HEK293 (cell line): ENCODE results near the gene SPECC1L.

Experiments
- GLIS1 ChIP-seq: fragments of 450-650 bp; formaldehyde crosslinking; IDR thresholded peaks from 2 replicates; pipeline ENCODE4 v1.5.1; 2016; ENCODE audit warnings: missing biosample characterization, missing genetic modification characterization
- ZBTB1 ChIP-seq: fragments of 450-650 bp; formaldehyde crosslinking; IDR thresholded peaks from 2 replicates; pipeline ENCODE4 v1.5.1; 2016; ENCODE audit warnings: missing biosample characterization, missing genetic modification characterization
- ZNF138 ChIP-seq: fragments of 450-650 bp; formaldehyde crosslinking; IDR thresholded peaks from 2 replicates; pipeline ENCODE4 v1.5.1; 2016; ENCODE audit warnings: missing biosample characterization, missing genetic modification characterization, borderline replicate concordance
- ZNF394 ChIP-seq: fragments of 450-650 bp; formaldehyde crosslinking; IDR thresholded peaks from 2 replicates; pipeline ENCODE4 v1.5.1; 2016; ENCODE audit warnings: missing biosample characterization, missing genetic modification characterization, mild to moderate bottlenecking, moderate library complexity, borderline replicate concordance
- ZNF843 ChIP-seq: fragments of 450-650 bp; formaldehyde crosslinking; IDR thresholded peaks from 2 replicates; pipeline ENCODE4 v1.5.1; 2016; ENCODE audit warnings: missing biosample characterization, missing genetic modification characterization
- TF ChIP-seq, protein P1 (sequence below): fragments of 450-650 bp; formaldehyde crosslinking; IDR thresholded peaks from 2 replicates; pipeline ENCODE4 v1.5.1; 2016; ENCODE audit warnings: missing biosample characterization, missing genetic modification characterization
- TF ChIP-seq, protein P2 (sequence below): fragments of 450-650 bp; formaldehyde crosslinking; IDR thresholded peaks from 2 replicates; pipeline ENCODE4 v1.5.1; 2016; ENCODE audit warnings: missing biosample characterization, missing genetic modification characterization

DNA sequence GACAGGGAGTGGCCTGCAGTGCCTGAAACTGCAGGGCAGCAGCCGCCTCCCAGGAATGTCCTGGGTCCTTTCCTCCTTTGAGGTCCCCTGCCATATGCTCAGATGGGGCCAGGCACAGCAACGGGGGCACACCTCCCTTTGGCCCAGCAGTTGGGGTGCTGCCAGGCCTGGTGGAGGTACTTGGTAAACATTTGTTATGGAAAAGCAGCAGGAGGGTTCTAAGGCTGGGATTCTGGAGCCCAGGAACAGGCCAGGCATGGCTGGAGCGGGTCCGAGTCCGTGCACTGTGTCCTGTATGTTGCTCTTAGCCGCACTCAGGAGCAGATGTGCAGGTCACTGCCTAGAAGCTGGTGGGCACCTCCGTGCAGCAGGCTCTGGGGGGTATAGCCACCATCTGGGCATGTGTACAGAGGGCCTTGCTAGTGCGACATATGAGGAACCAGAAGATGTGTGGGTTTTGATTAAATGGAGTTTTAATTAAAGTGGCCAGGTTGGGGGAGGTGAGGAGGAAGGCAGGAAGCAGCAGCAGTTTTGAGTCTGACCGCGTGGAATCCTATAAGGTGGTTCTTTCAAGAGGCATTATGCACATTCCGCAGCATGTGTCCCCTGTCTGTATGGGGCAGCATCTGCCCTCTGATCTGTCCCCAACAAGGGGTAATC lies 158.2 kb downstream of the SPECC1L start:
- TF ChIP-seq, protein P1, sequence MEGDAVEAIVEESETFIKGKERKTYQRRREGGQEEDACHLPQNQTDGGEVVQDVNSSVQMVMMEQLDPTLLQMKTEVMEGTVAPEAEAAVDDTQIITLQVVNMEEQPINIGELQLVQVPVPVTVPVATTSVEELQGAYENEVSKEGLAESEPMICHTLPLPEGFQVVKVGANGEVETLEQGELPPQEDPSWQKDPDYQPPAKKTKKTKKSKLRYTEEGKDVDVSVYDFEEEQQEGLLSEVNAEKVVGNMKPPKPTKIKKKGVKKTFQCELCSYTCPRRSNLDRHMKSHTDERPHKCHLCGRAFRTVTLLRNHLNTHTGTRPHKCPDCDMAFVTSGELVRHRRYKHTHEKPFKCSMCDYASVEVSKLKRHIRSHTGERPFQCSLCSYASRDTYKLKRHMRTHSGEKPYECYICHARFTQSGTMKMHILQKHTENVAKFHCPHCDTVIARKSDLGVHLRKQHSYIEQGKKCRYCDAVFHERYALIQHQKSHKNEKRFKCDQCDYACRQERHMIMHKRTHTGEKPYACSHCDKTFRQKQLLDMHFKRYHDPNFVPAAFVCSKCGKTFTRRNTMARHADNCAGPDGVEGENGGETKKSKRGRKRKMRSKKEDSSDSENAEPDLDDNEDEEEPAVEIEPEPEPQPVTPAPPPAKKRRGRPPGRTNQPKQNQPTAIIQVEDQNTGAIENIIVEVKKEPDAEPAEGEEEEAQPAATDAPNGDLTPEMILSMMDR = no peak
- no peak for TF ChIP-seq ZBTB1
- TF ChIP-seq ZNF843 = no peak
- TF ChIP-seq ZNF138 = no peak
- TF ChIP-seq, protein P2, sequence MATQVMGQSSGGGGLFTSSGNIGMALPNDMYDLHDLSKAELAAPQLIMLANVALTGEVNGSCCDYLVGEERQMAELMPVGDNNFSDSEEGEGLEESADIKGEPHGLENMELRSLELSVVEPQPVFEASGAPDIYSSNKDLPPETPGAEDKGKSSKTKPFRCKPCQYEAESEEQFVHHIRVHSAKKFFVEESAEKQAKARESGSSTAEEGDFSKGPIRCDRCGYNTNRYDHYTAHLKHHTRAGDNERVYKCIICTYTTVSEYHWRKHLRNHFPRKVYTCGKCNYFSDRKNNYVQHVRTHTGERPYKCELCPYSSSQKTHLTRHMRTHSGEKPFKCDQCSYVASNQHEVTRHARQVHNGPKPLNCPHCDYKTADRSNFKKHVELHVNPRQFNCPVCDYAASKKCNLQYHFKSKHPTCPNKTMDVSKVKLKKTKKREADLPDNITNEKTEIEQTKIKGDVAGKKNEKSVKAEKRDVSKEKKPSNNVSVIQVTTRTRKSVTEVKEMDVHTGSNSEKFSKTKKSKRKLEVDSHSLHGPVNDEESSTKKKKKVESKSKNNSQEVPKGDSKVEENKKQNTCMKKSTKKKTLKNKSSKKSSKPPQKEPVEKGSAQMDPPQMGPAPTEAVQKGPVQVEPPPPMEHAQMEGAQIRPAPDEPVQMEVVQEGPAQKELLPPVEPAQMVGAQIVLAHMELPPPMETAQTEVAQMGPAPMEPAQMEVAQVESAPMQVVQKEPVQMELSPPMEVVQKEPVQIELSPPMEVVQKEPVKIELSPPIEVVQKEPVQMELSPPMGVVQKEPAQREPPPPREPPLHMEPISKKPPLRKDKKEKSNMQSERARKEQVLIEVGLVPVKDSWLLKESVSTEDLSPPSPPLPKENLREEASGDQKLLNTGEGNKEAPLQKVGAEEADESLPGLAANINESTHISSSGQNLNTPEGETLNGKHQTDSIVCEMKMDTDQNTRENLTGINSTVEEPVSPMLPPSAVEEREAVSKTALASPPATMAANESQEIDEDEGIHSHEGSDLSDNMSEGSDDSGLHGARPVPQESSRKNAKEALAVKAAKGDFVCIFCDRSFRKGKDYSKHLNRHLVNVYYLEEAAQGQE (tag by site-specific recombination) = no peak
- no peak; the same call in 1 of the 2 replicates for TF ChIP-seq GLIS1 (tag by site-specific recombination)
- no peak for TF ChIP-seq ZNF394
